GM21390 (cell line): Measurements from ENCODE around the gene MRPS18C.

Experiments used
- ATAC-seq: cut with Tn5 transposase; IDR thresholded peaks from one replicate; pipeline ENCODE4 v1.9.1; 2021; ENCODE audit not compliant: unreplicated experiment

The MRPS18C gene

GRCh38 chr4:83455281-83456183 lies at the start of gene MRPS18C, which contains the start of gene HELQ:
TSS of gene MRPS18C (plus strand) at chr4:83456058. CDS start at chr4:83456078, 20 bp downstream.
TSS of gene HELQ (minus strand) at chr4:83455823. CDS start at chr4:83455693, 130 bp downstream.
- ATAC-seq = peak; percentile 94

DNA sequence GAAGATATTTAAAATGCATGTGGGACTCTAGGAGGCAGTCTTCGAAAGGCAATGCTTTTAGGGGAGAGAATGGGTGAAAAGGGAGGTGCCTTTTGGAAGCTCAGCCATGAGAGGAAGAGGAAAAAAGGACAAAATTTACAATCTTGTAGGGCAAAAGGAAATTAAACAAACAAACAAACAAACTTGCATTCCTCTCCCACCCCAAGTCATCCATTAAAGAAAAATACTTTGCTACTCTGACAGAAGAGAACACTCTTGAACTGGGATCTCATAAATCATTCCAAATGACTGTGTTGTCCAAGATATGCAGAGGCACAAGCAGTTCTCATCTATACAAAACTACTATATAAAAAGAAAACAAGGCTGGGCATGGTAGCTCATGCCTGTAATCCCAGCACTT lies 47.0 kb upstream of the MRPS18C start:
- no peak for ATAC-seq

DNA sequence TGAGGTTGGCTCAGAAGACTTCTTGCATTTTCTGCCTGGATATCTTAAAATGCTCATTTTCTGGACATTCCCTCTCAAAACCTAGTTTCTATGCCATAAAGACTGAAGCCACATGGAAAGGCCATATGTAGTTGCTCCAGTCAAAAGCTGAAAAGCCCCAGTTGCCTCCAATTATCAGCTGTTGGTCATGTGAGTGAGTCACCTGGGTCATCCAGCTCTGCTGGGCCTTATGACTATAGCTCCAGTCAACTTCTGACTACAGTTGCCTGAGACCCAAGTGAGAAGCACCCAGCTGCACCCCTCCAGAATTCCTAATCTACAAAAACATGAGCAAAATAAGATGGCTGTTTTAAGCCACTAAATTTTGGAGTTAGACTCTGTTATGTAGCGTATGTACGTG lies 42.2 kb upstream of the MRPS18C start:
- ATAC-seq = no peak

DNA sequence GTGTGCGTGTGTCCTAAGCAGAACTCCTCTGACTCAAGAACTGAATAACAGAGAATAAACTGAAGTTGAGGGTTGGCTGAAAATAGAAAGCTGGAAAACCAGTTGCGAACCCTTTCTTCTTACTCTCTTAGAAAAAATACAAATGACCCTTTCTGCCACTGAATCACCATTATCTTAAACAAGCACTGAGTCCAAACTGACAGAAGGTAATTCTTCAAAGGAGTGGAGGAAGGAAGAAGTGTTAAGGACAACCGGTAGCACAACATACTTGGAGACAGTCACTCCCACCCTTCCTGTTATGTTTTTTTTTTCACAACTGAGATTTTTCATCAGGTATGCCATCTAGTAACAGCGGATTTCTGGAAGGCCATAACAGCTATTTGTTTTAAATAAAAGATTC lies 38.3 kb upstream of the MRPS18C start:
- ATAC-seq = no peak

DNA sequence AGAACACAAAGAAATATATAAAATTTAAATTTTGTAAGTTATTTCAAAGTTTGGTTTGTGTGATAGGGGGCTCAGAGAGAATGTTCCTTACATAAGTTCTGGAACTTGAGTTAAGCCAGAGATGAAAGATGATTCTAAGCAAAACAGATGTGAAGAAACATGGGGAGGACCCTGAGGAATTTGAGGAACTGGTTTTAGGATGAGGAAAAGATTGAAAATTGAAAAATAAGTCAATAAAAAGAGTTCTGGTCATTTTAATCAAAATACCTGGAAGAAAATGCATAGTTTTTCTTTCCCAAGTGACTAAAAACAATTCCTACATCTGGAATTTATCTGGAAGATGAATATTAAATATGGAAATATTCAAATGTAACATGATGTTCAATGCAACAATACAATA lies 37.6 kb upstream of the MRPS18C start:
- ATAC-seq = no peak

- no peak for ATAC-seq
Observed at GRCh38 chr4:83431200-83431599, 24.7 kb upstream of the MRPS18C start.

DNA sequence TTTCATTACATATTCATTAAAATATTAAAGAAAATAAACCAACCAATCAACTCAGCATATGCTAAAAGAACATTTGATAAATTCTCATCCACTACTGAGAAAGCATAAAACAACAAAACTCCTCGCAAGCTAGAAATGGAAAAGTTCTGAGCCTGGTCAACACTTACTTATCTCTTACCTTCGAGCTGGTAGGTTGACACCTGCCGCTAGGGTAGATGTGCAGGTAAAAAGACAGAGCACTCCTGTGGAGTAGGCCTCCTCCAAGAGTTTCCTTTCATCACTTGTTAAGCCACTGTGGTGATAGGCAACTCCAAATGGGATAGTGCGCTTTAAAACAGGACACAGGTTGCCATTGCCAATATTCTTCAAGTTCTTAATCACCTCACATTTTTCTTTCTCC lies 19.2 kb upstream of the MRPS18C start:
- no peak for ATAC-seq

GRCh38 chr4:83438719-83439118 lies 17.1 kb upstream of the MRPS18C start:
- no peak for ATAC-seq

DNA sequence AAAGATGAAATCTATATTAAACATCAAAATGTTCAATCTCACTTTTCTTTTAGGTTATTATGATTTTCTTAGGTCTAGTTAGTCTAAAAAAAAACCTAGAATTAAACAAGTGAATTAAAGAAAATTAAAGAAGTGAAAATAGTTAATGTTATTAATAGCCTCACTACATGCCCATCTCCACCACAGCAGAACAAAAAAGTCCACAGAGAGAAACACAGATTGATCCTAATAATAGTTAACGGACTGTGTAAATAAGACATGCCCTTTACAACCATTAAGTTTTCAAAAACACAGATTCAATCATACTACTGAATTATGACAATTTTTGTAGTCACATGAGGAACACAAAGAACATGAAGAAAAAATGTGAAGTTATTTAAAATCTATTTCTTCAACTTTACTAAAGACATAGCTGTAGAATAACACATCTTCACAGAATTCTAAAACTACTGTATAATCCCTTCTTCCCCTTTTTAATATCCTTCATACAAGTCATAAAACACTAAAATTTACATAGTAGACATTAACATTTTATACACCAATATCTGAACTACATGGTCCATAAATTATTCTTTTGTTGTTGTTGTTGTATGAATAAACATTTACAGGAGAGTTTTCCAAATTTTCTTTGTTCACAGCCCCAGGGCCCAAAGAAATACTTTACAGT lies 15.6 kb upstream of the MRPS18C start:
- ATAC-seq = no peak

DNA sequence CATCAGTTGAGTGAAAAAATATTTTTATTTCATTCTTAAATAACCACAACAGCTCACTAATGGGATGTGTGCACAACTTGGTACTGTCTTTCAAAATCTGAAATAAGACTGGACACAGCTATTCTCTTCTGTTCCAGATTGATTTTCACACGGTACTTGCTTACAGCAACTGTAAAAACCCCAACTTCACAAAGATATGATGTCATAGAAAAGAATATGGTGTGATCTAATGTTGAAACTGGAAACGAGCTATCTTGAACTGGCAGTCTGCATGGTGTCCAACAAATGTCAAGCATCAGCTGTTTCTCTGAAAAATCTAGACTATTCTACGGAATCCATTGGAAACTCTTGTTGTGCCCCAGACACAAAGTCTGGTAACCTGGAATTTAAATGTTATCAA lies 15.0 kb upstream of the MRPS18C start:
- no peak for ATAC-seq

- ATAC-seq = no peak
Observed at GRCh38 chr4:83449009-83449408, 6.8 kb upstream of the MRPS18C start.

- no peak for ATAC-seq
Observed at GRCh38 chr4:83454686-83455085, 1.2 kb upstream of the MRPS18C start.

DNA sequence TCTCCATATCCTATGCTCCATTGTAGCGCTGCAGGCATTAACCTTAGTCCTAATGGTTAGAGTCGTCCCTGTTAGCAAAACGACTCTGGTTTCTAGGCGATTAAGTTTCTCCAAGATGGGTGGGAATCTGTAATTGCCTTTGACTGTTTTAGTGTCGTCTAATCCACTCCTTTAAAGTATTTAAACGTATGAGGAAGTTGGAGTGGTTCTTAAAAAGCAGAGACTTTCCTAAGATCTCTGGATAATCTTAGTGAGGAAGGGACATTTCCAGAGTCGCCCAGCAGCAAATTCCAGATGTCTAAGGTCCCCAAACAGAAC lies 285 bp downstream of the MRPS18C start:
- no peak for ATAC-seq

- no peak for ATAC-seq
Observed at GRCh38 chr4:83473423-83473822, 17.6 kb downstream of the MRPS18C start.

GRCh38 chr4:83473966-83474365 lies 18.1 kb downstream of the MRPS18C start:
- ATAC-seq = no peak

GRCh38 chr4:83484500-83485461 lies 28.9 kb downstream of the MRPS18C start, which contains the start of gene ABRAXAS1:
TSS of gene ABRAXAS1 (minus strand) at chr4:83485100. CDS start at chr4:83485072, 28 bp downstream.
- peak; percentile 97 for ATAC-seq

- ATAC-seq = no peak
Observed at GRCh38 chr4:83486457-83487129, 30.7 kb downstream of the MRPS18C start.

- ATAC-seq = no peak
Observed at GRCh38 chr4:83489711-83490326, 34.0 kb downstream of the MRPS18C start.

GRCh38 chr4:83490876-83491450 lies 35.1 kb downstream of the MRPS18C start:
- peak; percentile 68 for ATAC-seq
